Aorta (tissue), 5 donors: ENCODE measurements around the gene ARHGAP9. TPM values are rescaled to one million over a fixed set of nuclear protein-coding genes. Genes with fewer than 3 reads are reported as not detected.

Source experiments
- ATAC-seq: fragments of 200-7000 bp; cut with Tn5 transposase; one replicate; pipeline ENCODE4 v1.9.1; 2022; ENCODE audit warnings: moderate library complexity; ENCODE audit not compliant: low FRiP score
- DNase-seq, 2 donors: peaks; one replicate each; pipeline ENCODE4 v3.0.0-alpha.2; 2020
- H3K27ac ChIP-seq, 2 donors: one replicate each; pipeline ENCODE4 v1.5.1; 2013; ENCODE audit warnings: low read length in 2 of 2, mild to moderate bottlenecking in 2 of 2, moderate library complexity in 2 of 2, control low read depth in 1 of 2, inconsistent platforms in 1 of 2, low read depth in 1 of 2
- H3K27me3 ChIP-seq, 2 donors: one replicate each; pipeline ENCODE4 v1.6.1; 2013; ENCODE audit warnings: control low read depth in 1 of 2, low read length in 1 of 2, mild to moderate bottlenecking in 1 of 2, moderate library complexity in 1 of 2; ENCODE audit not compliant: insufficient read depth in 2 of 2, control insufficient read depth in 1 of 2
- H3K36me3 ChIP-seq, 2 donors: one replicate each; pipeline ENCODE4 v1.6.1; 2013; ENCODE audit warnings: control low read depth in 1 of 2, low read length in 1 of 2, mild to moderate bottlenecking in 1 of 2; ENCODE audit not compliant: insufficient read depth in 2 of 2, control insufficient read depth in 1 of 2
- H3K4me1 ChIP-seq, 2 donors: one replicate each; pipeline ENCODE4 v1.6.1; 2013; ENCODE audit warnings: low read length in 2 of 2, control low read depth in 1 of 2, mild to moderate bottlenecking in 1 of 2, moderate library complexity in 1 of 2; ENCODE audit not compliant: insufficient read depth in 2 of 2, control insufficient read depth in 1 of 2
- H3K4me3 ChIP-seq, 2 donors: one replicate each; pipeline ENCODE4 v1.5.1; 2013; ENCODE audit warnings: low read length in 2 of 2, control low read depth in 1 of 2, mild to moderate bottlenecking in 1 of 2
- H3K9me3 ChIP-seq: one replicate; pipeline ENCODE4 v1.6.1; 2013; ENCODE audit warnings: mild to moderate bottlenecking, low read length; ENCODE audit not compliant: control insufficient read depth
- WGBS, 2 donors: extraction: QIAGEN DNeasy Blood & Tissue Kit; methylation state at CpG; one replicate each; pipeline ENCODE4 v1.1.7; 2013; 5-methylcytosine and 5-hydroxymethylcytosine counted together
- intact Hi-C, 2 donors: fragments of 100-400 bp; cut with DNase I; formaldehyde crosslinking; loops; one replicate each; pipeline versions ENCODE4 v1.14.2 to v1.15.0; 2022
- polyA plus RNA-seq, 2 donors: library from polyadenylated mRNA; stranded (reverse); fragments of 200-250 nt; gene quantifications; one replicate each; pipeline ENCODE4 v1.2.3, GENCODE V29; 2013
- total RNA-seq, 2 donors: library from RNA; stranded (reverse); fragmentation: NEBNext Ultra II Directional; extraction: Animal tissue kit (Norgen Biotek cat#: 25700); gene quantifications; one replicate each; pipeline ENCODE4 v1.2.1, GENCODE V29; 2021
- donor health status: healthy with polysubstance abuse.
- donor health status: Bipolar disorder and iron deficiency.
- donor health status: DM: no; HTN: no; CAD: no.
- donor health status: DM: no; HTN: no; CAD: no.
- donor health status: DM: yes; HTN: yes; CAD: no.

ARHGAP9 gene
- total and polyA plus RNA-seq, 4 donors = 5.5 to 38.8 (median 18.7) TPM

- no peak for ATAC-seq
- WGBS, 2 donors = 79 to 87% methylated on average over 13 to 15 of the region's 15 CpGs
- DNase-seq = peak in 1 of 2 donors; percentile 68
- H3K9me3 ChIP-seq = no peaks in the 10 kb centered on the region
- no peak overlapping the region for H3K4me3 ChIP-seq
- H3K4me1 ChIP-seq = no peaks in the 10 kb centered on the region
- H3K27me3 ChIP-seq = no peaks in the 10 kb centered on the region
- no peak overlapping the region for H3K27ac ChIP-seq
- no peaks in the 10 kb centered on the region for H3K36me3 ChIP-seq
- intact Hi-C loops = no loop called here
These were observed 2.5 kb downstream of the ARHGAP9 start for GRCh38 chr12:57476993-57477709.

GRCh38 chr12:57476162-57476992 is 3.3 kb downstream of the ARHGAP9 start:
- no peak overlapping the region for H3K4me3 ChIP-seq
- H3K27ac ChIP-seq = no peak overlapping the region
- peak; percentile 12 for ATAC-seq
- intact Hi-C loops = no loop called here
- H3K9me3 ChIP-seq = no peaks in the 10 kb centered on the region
- H3K27me3 ChIP-seq = no peaks in the 10 kb centered on the region
- no peaks in the 10 kb centered on the region for H3K36me3 ChIP-seq
- H3K4me1 ChIP-seq = no peaks in the 10 kb centered on the region
- 26 to 27% methylated on average over 27 to 29 of the region's 29 CpGs for WGBS, 2 donors
- peak; percentile 66 to 81 for DNase-seq

- H3K27ac ChIP-seq = no peak overlapping the region
- intact Hi-C loops = no loop called here
- WGBS, 2 donors = 4 to 5% methylated on average over 82 to 84 of the region's 84 CpGs
- no peaks in the 10 kb centered on the region for H3K27me3 ChIP-seq
- H3K4me1 ChIP-seq = no peaks in the 10 kb centered on the region
- DNase-seq = peak in 1 of 2 donors; percentile 75
- peak; percentile 49 for ATAC-seq
- H3K36me3 ChIP-seq = no peaks in the 10 kb centered on the region
- H3K4me3 ChIP-seq = peak overlapping the region in 1 of 2 donors; percentile 3
- H3K9me3 ChIP-seq = no peaks in the 10 kb centered on the region
These were observed 4.2 kb downstream of the ARHGAP9 start for GRCh38 chr12:57475271-57476161.

GRCh38 chr12:57474862-57475261 is 4.8 kb downstream of the ARHGAP9 start:
- no peak overlapping the region for H3K4me3 ChIP-seq
- ATAC-seq (no peak), DNase-seq (no peak)
- intact Hi-C loops = no loop called here
- H3K27ac ChIP-seq = no peak overlapping the region
- H3K9me3 ChIP-seq = no peaks in the 10 kb centered on the region
- H3K36me3 ChIP-seq = no peaks in the 10 kb centered on the region
- H3K4me1 ChIP-seq = no peaks in the 10 kb centered on the region
- WGBS, 2 donors = 60 to 69% methylated on average over 7 of the region's 7 CpGs
- no peaks in the 10 kb centered on the region for H3K27me3 ChIP-seq

GRCh38 chr12:57474430-57474829 is 5.2 kb downstream of the ARHGAP9 start:
- Histone ChIP-seq H3K4me3 (no peak overlapping the region), H3K9me3 (no peaks in the 10 kb centered on the region), H3K27me3 (no peaks in the 10 kb centered on the region), H3K4me1 (no peaks in the 10 kb centered on the region), H3K36me3 (no peaks in the 10 kb centered on the region), H3K27ac (no peak overlapping the region)
- ATAC-seq (no peak), DNase-seq (no peak)
- WGBS, 2 donors = 75 to 79% methylated on average over 8 of the region's 8 CpGs
- intact Hi-C loops = no loop called here

GRCh38 chr12:57473886-57474285 is 5.8 kb downstream of the ARHGAP9 start:
- no peaks in the 10 kb centered on the region for H3K36me3 ChIP-seq
- DNase-seq (no peak), ATAC-seq (no peak)
- intact Hi-C loops = no loop called here
- no peaks in the 10 kb centered on the region for H3K4me1 ChIP-seq
- no peaks in the 10 kb centered on the region for H3K9me3 ChIP-seq
- 84 to 86% methylated on average over 5 of the region's 5 CpGs for WGBS, 2 donors
- no peak overlapping the region for H3K27ac ChIP-seq
- H3K27me3 ChIP-seq = no peaks in the 10 kb centered on the region
- H3K4me3 ChIP-seq = no peak overlapping the region

GRCh38 chr12:57473392-57473791 is 6.3 kb downstream of the ARHGAP9 start:
- Histone ChIP-seq H3K9me3 (no peaks in the 10 kb centered on the region), H3K27me3 (no peaks in the 10 kb centered on the region), H3K4me3 (no peak overlapping the region), H3K36me3 (no peaks in the 10 kb centered on the region), H3K27ac (no peak overlapping the region), H3K4me1 (no peaks in the 10 kb centered on the region)
- intact Hi-C loops = no loop called here
- ATAC-seq (no peak), DNase-seq (no peak)
- 34 to 35% methylated on average over 3 of the region's 3 CpGs for WGBS, 2 donors

- H3K9me3 ChIP-seq = no peaks in the 10 kb centered on the region
- H3K4me3 ChIP-seq = no peak overlapping the region
- DNase-seq = no peak
- intact Hi-C loops = no loop called here
- no peaks in the 10 kb centered on the region for H3K4me1 ChIP-seq
- no peak for ATAC-seq
- H3K27me3 ChIP-seq = no peaks in the 10 kb centered on the region
- no peaks in the 10 kb centered on the region for H3K36me3 ChIP-seq
- H3K27ac ChIP-seq = no peak overlapping the region
- 83% methylated on average over 3 of the region's 3 CpGs for WGBS, 2 donors
These were observed 7.3 kb downstream of the ARHGAP9 start for GRCh38 chr12:57472391-57472790.
